Left renal cortex interstitium (tissue), 4 donors: ENCODE results near the gene SUCLG2. TPM values are rescaled to one million over a fixed set of nuclear protein-coding genes. Genes with fewer than 3 reads are reported as not detected.

ENCODE experiments used
- DNase-seq, 4 donors: peaks; one replicate each; pipeline ENCODE4 v3.0.0-alpha.2; 2013; ENCODE audit warnings: low read depth in 4 of 4, low spot score in 2 of 4, missing footprints in 1 of 4
- polyA plus RNA-seq, 4 donors: library from polyadenylated mRNA; unstranded; fragments of 120-200 nt; gene quantifications; one replicate each; pipeline ENCODE4 v1.2.1, GENCODE V29; 2013; ENCODE audit not compliant: insufficient read length in 4 of 4

Gene SUCLG2
- polyA plus RNA-seq, 4 donors: 65.6 to 98.8 (median 75.4) TPM

DNA sequence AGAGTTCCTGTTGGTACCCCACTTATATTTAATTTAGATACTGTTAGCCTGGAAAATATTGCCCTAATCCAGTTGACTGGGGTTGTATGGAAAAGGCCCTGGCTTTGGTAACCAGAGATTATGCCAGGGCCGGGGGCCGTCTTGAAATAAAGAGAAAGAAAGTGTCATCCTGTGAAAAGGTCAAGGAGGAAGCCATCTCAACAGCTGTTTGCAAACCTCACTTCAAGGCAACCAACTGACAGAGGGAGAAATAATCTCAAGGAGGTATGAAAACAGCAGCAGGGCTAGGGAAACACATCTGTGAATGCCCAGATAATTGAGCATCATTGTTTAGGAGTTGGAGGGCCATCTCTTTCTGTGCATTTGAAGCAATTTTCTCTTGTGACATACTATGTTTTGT, 190.8 kb downstream of the SUCLG2 start:
- DNase-seq: no peak

DNA sequence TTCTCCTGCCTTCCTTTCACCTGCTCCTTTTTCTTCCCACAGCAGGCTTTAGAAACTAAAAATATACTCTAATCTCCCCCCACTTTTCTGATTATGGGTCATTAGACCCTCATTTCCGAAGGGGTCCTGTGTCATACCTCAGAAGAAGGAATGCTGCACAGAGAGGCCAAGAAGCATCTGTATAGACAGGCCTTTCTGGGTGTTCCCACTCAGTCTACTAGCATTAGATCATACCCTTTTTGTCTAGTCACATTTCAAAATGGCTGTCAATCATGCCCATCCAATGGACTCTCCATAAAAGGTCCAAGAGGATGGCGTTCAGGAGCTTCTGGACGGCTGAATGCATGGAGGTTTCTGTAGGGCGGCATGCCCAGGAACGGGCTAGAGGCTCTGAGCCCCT, 192.2 kb downstream of the SUCLG2 start:
- no peak for DNase-seq

DNA sequence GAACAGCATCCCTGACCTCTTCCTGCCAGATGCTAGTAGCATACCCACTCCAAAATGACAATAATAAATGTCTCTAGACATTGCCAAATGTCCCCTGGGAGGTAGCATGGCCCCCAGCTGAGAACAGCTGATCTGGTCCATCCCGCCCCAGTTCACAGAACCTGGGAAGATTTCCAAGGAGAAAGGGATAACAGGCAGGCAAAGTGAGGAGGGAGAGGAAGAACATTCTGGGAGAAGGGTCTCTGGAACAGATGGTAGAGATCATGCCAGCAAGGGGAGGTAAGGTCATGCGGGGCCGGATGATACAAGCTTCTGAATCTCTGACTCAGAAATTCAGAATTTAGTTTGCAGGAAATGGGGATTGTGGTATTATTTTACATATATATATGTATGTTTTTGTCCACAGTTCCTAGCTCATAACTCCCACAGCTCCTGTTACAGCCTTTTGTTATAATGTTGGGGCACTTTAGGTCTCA, 192.7 kb downstream of the SUCLG2 start:
- no peak for DNase-seq

DNA sequence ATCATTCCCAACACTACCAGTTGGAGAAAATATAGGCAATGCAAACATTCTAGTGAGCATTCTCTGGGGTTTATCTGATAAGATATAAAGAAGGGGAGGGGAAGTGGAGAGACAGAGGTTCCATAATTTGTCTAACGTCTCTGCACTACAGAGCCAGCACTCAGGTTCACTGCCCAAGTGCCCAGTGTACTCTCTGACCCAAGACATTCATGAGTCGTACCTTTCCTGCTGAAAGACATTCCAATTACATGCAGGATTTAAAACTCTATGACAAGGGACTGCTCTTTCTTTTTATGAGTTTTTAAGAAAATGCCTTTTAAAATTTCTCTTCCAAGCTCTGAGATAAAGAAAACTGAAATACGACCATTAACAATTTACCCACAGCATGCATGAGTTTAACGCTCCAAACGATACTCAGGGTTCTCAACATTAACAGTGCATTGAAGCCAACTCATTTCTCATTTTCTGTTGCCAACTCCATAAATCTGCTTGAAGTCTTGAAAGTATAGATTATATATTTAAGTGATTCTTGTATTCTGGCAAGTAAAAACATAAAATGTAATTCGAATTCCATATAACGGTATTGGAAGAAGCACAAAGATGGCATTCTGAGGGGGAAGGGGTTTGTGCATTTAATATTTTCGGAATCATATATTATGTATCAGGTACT, 193.4 kb downstream of the SUCLG2 start:
- DNase-seq: no peak

DNA sequence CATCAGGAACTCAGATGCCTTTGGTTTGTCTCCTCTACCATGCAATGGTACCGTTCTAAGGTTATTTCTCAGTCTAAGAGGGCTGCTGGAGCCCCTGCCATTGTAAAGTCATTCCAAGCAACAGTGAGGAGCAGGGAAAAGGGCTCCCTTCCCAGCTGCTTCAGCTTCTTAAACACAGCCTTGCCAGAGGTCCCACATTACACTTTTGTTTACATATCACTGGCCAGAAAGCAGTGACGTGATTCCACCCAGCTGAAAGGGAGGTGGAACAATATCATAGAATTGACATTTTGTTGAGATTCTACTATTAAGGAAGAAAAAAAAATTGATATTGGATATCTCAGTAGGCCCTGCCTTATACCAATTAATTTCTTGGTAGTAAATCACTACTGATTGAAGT, 194.6 kb downstream of the SUCLG2 start:
- no peak for DNase-seq

DNA sequence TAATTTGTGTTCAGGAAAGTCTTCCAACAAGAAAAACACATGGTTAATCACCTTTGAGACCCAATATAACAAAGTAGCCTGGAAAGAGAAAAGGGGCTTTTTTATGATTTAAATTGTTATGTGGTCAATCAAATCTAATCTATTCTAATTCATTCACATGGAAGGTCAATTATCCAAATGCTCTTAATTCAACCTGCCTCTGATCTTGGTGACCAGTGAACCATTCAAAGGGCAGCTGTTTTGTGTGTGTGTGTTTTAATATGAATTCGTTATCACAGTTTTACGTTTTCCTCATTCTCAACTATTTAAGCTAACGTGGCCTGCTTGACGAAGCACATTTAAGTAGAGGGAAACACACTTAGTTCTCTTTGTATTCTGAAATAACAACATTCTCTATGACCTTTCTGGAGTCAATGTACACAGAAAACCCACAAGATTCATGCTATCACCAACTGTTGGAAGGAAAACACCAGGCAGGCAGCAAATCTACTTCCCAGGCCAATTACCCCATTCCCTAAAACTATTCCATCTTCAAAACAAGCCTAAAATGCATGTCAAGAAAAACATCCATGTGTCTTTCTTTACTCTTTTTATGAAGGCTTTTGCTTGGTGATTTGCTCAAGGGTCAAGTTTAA, 195.4 kb downstream of the SUCLG2 start:
- DNase-seq: no peak

DNA sequence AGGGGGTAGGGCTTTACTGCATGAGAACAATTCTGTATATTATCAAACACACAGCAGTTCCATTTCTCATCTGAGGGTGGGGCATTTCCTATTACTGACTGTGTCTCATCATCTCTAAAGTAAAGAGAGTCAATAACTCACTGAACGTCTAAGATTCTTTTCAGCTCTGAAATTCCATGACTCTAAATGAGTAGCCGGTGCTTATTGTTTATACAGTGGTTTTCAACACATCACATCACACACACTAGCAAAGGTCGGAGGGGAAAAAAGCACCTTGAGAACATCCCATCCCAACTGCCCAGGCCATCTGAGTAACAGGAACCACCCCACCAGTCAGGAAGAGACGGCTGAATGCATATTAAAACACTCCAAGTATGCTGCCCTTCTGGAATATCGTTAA, 196.0 kb downstream of the SUCLG2 start:
- no peak for DNase-seq

DNA sequence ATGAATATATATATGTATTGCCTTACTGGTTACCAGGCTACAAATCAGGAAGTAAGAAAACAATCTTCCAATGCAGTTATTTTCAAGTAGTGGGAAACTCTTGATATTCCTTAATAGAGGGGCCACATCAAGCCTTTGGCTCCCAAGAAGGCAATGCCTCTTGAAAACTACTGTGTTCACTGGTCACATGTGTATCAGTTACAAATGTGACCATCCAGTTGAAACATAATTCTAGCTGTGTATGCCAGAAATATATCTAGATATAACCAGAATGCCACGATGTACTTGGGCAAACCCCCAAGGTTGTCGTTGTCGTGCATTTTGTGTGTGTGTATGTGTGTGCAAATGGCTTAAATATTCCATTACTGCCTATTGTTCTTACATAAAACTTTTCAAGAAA, 200.8 kb downstream of the SUCLG2 start:
- DNase-seq: no peak

DNA sequence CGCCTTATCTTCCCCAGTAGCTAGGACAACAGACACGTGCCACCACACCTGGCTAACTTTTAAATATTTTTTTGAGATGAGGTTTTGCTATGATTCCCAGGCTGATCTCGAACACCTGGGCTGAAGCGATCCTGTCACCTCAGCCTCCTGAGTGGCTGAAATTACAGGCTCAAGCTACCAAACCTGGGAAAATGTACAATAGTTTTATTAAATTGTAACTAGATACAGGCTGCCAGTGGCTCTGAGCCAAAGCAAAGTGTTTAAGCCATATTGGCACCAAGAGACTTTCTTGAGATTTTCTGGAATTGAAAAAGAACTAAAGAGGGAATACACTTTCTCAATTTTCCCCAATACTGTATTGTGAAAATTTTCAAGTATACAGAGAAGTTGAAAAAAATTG, 204.3 kb downstream of the SUCLG2 start:
- no peak for DNase-seq

DNA sequence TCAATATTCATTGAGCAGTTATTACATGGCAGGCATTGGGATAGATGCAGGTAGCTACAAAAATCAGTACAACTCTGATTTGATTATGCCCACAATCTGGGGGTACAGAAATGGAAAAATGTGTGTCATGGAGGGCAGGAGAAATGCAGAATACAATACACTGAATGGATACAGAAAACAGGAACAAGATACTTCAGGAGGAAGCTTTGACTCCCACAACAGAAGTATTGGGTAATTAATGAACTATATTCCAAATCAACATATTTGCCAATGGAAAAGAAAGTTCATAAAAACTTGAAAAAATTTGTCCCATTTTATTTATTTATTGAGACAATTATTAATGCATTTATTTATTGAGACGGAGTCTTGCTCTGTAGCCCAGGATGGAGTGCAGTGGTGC, 207.0 kb downstream of the SUCLG2 start:
- no peak for DNase-seq

DNA sequence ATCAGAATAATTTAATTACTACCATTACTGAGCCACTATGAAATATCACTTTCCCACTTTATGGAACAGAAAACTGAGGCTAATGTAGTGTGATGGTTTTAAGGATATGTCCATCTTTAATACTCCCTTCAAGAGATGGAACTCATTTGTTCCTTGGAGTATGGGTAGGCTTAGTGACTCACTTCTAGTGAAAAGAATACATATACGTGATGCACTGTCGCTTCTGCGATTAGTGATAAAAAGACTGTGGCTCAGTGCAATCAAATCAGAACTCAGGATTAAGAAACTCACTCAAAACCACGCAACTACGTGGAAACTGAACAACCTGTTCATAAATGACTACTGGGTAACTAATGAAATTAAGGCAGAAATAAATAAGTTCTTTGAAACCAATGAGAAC, 216.6 kb downstream of the SUCLG2 start:
- no peak for DNase-seq

DNA sequence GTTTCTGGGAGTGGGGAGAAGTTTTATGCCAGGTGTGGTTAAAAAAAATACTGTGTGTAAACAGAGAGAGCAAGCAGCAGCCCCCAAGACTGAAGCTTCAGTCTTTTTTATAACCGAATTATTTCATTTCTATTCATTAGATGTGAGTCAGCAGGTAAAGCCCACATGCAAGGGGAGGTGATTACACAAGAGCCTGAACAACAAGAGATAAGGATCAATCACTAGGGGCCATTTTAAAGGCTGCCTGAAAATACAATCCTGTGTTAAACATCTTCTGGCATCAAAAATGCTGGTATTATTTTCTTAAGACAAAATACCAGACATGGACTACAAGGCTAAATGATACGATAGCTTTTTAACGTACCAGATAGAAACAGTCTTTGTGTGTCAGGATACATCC, 217.3 kb downstream of the SUCLG2 start:
- no peak for DNase-seq

DNA sequence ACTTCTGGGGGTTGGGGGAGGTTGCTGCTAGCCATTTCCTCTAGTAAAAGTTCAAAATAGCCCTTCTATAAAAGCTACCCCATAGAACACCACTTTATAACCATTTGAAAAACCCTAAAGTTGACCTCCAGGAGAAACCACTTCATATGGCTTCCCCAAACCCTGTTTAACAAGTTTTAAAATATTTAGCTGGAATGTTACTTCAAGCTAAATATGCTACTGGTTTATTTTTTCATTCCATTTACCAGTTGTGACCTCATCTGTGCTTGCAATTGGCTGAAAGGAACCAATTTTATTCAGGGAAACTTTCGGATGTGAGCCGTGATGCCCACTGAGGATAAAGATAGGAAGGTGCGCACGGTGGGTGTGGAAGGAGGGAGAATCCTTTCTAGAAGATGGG, 221.3 kb downstream of the SUCLG2 start:
- DNase-seq: no peak

DNA sequence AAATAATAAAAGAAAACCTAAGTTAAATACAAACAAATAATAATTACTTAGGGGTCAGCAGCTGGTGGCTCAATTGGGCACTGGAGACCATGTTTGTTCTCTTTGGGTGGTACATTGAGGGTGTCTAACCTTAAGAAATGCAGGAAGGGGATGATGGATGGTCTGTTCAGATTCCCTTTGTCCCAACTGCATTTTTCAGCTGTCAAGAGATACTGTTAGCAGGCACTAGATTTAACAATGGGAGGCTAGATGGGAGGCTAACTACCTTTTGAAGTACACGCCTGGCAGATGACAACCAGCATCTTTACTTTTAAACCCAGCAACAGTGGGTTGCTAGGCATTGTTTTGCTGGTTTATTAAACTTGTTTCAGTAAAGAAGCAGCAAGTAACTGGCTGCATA, 222.5 kb downstream of the SUCLG2 start:
- DNase-seq: no peak

DNA sequence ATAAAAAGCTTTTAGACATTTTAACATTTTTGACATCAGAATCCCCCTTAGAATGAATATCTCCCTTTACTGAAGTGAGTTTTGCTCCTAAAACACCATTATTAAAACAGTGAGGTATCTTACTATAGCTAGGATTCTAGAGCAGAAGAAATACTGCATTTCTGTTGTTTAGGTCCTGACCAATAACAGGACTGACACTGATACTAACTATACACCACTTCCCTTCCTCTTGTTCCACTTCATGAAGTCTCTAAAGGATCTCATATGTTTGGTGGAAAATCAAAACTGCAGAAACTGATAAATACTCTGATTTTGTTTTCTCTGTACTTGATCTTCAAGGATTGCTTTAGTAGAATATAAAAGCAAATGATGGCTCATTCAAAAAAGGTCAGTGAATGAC, 230.7 kb downstream of the SUCLG2 start:
- no peak for DNase-seq

DNA sequence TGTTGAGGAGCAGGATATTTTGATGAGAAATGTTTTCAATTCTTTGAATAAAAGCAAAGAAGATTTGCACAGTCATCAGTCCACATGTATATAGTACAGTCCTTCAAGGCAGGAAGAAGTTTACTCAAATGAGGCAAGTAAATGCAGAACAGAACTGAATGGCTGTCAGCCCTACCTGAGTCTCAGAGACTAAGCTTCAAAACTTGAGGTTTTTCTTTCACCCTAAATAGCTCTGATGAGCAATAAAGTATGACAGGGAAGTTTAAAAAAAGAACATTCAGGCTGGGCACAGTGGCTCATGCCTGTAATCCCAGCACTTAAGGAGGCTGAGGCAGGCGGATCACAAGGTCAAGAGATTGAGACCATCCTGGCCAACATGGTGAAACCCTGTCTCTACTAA, 232.5 kb downstream of the SUCLG2 start:
- no peak for DNase-seq

DNA sequence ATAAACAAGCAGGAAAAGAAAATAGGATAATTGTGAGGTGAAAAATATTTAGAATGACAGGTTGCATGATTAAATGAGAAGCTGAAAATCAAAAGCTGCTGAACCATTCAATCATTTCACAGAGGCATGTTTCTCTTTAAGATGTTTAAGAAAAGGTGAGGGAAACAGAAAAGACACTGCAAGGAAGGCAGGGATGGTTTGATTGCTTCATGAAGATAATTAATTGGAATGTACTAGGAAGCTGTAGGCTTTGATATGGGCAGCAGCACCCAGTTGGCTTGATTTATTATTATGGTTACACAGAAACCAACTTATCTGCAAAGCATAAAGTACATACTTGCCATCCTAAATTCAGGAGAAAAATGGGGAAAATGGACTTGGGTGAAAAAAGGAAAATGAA, 234.6 kb downstream of the SUCLG2 start:
- no peak for DNase-seq

DNA sequence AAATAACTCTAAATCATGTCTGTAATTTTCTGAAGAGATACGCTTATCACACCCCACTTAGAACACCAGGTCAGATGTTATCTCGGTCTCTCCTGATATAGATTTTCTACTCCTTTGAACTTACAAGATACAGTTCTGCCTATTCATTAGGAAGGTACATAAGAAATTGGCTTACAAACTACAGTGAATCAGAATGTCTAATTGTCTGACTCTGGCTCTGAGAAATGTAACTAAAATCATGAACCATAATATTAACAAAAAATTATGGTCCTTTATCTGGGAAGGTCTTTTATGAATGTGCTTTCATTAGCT, 235.2 kb downstream of the SUCLG2 start:
- no peak for DNase-seq

DNA sequence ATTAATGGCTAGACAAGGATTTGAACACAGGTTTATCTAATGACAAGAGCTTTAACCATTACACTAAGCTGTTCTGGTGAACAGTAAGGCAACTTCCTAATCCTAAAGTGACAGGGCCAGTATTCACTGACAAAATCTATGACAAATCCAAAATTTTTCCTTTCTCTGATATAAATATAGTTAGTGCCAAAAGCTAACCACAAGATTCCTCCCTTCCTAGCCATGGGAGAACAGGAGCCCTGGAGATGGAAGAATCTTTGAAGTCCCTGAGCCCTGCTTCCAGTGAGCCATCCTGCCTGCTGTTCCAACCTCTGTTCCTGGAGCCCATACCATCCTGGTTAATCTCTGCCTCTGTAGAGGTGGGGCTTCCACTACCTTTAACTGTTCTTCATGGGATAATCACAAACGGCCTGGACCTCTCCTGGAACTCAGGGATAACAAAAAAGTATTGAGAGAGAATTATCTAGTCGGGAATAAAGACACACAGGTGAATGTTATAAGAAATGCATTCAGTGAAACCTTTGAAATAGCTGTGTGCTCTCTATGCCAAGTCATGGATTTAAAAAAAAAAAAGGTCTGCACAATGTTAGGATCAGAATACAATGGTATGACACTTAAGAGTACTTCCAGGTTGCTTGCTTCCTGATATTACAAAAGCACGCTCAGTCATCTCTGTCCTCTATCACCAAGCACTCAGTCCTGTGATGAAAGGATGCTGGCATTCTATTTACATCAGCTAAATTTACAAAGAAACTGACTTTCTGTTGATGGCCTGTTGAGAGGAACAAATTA, 235.8 kb downstream of the SUCLG2 start:
- no peak for DNase-seq

DNA sequence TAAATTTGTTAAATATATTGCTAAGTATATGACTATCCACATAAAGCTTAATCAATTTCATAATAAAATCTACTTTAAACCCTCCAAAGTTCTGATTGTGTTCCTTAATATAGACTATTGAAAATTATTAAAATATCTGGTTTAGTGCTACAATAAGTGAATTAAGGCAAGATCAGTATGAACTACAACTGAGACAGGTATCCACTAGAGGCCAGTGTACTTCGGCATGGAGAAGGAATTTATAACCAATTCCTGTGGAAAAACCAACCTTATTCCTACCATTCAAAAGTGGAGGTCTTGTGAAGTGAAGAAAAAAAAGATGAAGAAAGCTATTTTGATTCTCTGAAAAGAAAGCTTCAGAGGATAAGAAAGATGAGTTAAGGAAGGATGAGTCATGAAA, 237.7 kb downstream of the SUCLG2 start:
- no peak for DNase-seq

DNA sequence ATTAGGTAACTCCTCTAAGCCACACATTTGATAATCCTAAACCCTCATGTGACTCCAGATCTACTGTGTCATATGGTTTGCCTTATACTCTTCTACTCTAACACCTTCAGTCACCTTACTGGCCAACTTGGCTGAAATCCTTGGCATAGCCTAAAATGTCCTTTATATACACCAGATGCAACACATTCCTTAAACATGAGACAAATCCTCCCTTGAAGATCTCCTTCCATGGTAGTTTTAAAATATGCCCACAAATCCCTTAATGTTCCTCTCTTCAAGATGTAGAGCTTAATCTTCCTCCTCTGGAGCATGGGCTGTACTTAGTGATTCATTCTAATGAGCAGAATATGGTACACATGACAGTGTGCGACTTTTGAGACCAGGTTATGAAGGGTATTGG, 238.9 kb downstream of the SUCLG2 start:
- no peak for DNase-seq

DNA sequence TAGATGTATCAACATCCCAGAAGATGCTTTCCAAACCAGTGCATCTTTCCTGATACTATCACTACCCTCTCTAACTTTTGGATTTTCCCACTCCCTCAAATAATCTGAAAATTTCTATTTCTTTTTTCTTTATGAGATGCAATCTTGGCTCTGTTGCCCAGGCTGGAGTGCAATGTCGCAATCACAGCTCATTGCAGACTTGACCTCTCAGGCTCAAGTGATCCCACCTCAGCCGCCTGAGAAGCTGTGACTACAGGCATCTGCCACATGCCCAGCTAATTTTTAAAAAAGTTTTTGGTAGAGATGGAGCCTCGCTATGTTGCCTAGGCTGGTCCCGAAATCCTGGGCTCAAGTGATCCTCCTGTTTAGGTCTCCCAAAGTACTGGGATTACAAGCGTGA, 239.7 kb downstream of the SUCLG2 start:
- DNase-seq: no peak
